GM21786 (cell line): ENCODE measurements around the gene PTPN5.
"Not testable (repeated sequence)": the region's sequence is repeated elsewhere in the genome, so short reads cannot be mapped to it uniquely, and the experiment has no call there.

Experiments used
- ATAC-seq: cut with Tn5 transposase; IDR thresholded peaks from one replicate; pipeline ENCODE4 v1.9.1; 2021; ENCODE audit not compliant: unreplicated experiment

The PTPN5 gene

DNA sequence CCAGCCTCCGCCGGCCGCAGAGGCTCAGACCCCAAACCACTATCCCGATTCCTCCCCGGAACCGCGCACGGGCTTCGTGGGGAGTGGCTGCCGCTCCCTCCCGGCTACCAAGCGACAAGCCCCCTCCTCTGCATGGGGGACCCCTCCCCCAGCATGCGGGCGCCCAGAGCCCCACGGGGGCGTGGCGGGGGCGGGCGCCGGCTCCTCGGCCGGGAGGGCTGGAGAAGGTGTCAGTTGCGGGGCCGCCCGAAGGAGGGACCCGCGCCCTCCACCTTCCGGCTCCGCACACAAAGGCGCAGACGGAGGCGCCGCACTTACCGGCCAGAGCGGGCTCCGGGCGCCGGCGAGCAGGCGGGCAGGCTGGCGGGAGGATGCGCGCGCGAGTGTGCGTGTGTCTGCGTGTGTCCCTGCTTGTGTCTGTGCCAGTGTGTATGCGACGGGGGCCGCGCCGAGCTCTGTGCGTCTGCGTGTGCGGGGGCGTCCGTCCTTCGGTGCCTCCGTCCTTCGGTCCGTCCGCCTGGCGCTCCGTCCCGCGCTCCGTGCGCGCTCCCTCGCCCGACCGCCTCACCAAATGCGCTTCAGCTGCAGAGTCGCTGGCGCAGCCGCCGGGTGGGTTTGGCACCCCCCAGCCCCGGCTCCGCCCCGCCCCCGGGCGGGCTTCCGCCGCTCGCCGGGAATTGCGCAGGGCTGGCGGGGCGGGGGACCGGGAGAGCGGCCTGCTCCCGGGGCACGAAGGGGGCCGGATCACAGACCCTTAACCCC lies at the start of gene PTPN5:
PTPN5 (minus strand) TSS at position 592 of the 762 bp plus-strand sequence. CDS start 19,840 bp downstream, outside the sequence.
- no peak for ATAC-seq

DNA sequence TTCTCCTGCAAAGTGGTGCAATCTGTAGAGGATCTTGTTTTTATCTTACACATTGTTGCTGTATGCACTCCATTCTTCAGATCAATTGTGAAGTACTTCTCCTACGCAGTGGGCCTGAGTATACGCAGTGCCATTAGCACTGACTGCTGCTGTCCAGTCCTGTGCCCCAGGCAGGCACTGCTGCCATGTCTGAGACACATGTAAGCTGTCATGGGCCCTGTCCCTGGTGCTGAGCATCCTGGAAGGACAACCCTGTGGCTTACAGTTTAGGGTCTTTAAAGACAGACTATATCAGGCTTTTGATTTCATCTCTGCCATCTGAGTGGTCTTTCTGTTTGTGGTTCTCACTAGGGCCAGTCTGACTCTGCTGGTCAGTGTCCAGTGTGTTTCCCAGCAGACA lies 44.8 kb upstream of the PTPN5 start:
- ATAC-seq = no peak

DNA sequence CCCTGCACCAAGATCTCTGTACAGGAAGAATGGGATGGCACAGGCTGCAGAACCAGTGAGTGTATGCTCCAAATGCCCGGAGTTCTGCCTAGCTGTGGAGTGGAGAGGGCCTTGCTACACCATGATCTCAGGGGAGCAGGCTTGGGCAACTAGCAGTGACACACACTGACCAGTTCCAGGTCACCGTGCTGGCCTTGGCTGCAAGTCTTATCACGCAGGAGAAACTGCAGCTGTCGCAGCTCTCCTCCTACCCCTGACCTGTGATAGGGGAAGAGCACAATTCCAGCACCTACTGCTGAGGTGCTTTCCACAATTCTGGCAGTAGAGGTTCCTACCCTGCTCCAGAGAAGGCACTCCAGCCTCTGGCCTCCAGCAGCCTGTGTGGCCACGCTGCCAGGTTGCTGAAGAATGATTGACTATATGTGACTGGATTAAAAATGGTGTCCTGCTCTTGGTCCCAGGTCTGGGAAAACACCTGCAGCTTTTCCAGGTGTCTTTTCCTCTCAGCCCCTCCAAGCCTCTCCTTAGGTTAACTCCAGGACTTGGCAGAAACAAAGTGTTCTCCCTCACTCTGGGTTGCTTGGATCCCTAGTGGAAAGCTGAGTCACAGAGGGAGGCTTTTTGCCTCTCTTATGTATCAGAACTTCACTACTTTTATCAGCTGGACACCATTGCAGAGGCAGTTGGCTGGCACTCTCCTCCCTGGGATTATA lies 43.3 kb upstream of the PTPN5 start:
- no peak for ATAC-seq

DNA sequence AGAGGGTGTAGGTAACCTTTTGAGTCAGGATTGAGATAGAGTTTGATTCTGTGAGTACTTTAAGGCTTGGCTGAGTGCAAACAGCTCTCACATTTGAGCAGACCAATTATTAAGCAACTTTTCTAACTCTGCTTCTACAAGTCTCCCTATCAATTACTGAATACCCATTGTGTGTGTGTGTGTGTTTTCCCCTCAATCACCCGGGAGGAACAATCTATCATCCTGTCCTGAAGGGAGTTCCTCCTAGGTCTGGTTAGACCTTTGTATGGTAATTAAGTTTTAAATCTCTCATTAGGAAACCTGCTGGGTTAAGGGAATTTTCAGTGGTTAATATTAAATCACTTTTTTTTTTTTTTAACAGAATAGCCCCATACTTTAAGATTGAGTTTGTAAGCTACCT lies 28.6 kb upstream of the PTPN5 start:
- not testable (repeated sequence) for ATAC-seq

DNA sequence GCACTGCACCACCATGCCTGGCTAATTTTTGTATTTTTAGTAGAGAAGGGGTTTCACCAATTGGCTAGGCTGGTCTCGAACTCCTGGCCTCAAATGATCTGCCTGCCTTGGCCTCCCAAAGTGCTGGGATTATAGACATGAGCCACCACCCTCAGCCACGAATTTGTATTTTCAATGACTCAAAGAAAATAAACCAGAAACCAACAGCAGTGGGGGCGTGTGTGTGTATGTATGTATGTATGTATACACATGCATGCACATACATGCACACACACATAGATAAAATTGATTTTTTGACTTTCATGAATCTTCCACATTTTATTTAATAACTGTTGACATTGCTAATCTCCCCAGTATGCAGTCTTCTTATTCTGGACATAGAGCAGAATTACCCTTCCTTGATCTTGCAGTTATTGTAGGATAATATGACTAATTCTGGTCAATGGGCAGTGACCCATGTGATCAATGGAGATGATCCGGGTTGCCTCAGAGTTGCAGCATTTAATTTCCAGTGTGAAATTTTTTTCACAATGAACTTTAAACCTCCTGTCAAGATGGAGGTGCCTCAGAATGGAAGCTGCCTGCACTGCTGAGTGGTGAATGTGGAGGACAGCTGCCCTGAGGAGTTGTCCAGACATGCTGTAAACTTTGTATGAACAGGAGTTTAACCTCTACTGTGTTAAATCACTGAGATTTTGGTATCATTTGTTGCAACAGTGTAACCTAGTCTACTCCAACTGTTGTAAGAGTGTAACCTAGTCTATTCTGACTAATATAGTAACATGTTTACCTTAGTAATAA lies 12.8 kb upstream of the PTPN5 start:
- ATAC-seq = no peak

DNA sequence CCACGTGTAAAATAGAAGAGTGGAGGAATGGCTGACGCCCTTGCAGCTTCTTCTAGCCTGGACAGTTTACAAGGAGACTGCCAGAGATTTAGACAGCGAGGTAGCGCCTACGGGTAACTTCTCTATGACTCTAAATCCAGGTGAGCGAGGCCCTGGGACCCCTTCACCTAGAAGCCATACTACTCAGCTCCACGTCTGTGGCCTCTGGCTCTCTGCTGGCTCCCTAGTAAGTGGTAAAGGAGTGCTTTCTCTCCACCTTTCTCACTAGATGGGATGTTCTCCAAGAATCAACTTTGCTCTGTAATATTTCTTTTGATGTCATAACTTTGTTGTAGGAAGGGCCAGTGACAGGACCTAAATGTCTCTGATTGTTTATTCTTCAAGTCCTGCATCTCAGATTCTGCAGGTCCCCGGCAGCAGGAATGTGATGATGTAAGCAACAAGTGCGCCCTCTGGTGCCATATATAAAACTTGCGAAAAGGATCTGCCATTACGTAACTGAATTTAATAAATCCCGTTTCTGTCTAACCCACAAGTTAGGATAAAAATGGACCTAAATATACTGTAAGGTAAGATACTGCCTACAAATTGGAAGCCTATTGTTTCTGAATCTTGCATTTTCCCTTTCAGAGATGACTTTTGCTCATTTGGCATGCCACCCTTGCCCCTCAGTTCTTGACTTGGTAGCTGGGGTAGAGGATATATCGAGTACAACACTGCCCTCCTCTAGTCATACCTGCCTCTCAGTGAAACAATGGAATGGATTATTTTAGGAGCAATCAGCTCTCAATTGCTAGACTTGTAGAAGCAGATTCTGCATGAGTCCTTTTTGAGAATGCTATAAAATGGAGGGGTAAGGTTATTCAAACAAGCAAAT lies 11.0 kb upstream of the PTPN5 start:
- ATAC-seq = no peak

DNA sequence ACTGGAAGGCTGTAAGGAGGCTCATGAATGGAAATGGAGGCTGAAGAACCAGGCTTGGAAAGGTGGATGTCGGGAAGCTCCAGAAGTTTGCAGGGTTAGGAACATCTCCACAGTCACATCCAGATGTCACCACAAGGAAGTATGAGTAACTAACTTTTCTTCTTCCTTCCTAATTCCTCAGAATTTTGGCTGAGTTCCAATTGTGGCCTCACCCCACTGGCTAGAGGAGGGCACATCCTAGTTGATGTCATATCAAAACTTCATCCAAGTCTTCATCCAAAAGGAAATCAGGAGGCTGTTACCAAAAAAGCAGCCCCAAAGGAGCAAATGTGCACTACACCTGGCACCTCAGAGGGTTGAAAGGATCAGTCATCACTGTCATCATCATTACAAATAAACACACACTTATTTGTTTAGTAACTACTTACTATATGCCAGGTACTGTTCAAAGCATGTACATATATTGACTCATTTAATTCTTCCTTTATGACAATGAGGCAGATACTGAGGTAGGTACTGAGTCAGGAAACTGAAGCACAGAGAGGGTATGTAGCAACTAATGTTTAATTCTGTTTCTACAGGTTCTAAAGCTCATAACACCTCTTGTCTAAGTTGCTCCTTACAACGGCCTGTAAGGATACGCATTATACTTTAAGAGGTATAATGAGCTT lies 7.3 kb upstream of the PTPN5 start:
- ATAC-seq = no peak

DNA sequence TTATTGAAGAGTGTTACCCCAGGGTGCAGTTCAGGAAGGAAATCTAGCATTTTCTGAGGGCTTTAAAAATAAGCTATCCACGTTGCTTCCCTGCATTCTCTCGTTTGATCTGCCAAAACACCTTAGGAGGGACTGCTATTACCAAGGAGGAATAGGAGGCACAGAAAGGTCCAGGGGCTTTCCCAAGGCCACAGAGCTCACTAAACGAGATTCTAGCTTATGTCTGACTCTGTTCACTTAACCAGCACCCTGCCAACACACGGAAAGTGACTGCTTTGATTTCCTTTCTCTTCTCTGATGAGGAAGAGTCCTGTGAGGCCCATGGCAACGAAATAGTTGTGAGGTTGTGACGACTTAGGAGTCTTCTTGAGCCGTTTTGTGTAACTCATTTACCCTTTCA lies 3.4 kb upstream of the PTPN5 start:
- no peak for ATAC-seq

DNA sequence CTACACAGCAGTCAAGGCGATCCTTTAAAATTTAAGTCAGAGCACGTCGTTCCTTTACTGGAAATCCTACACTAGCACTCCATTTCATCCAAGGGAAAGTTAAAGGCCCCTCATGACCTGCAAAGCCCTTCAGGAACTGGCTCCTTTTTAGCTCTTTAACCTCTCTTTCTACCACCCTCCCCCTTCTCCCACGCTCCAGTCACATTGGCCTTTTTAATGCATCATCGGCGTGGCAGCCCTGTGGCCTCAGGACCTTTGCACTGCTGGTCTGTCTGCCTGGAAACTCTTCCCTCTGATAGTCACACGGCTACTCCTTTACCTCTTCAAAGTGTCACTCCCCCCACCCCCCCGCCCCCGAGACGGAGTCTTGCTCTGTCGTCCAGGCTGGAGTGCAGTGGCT lies 1.2 kb upstream of the PTPN5 start:
- ATAC-seq = no peak

DNA sequence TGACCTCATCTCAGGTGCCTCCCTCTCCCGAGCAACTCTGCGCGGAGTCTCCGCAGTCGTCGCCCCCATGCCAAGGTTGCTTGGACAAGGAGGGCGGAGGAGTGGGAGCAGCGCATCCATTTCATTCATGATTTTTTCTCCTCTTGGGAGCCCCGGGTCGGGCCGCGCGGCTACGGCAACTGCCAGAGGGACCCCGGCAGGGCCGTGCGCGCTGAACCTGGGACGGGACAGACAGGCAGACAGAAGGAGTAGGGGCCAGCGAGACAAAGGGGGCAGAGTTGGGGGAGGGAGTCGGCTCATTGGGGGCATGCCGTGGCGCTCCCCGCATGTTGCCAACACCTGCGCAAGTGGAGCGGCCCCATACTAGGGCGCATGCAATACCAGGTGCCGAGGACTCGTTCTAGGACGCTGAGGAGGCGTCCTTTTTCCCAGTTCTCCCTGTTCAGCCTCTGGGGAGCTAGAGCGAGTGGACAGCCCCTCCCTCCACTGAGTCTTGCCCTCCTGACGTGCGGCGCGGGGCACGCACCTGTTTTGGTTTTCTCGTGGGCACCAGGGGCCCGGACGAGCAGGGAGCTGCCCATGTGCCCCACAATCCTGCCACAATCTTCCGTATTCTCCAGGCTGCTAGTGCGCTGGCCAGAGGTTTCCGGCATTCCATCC lies 501 bp upstream of the PTPN5 start:
- ATAC-seq = no peak

DNA sequence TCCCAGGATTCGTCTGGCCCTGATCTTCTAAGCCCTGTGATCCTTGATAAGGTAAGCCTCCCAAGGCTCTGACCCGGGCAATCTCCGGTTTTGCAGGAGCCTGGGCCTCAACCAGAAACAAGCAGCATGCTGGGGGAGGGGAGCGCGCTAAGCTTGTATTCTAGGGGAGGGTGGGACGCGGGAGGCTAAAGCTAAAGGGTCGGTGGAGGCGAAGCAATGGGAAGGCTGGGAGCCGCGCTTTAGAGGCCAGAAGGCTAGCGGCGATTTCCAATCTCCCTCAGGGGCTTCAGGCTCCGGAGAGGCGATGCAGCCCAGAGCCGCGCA lies 753 bp downstream of the PTPN5 start:
- no peak for ATAC-seq

DNA sequence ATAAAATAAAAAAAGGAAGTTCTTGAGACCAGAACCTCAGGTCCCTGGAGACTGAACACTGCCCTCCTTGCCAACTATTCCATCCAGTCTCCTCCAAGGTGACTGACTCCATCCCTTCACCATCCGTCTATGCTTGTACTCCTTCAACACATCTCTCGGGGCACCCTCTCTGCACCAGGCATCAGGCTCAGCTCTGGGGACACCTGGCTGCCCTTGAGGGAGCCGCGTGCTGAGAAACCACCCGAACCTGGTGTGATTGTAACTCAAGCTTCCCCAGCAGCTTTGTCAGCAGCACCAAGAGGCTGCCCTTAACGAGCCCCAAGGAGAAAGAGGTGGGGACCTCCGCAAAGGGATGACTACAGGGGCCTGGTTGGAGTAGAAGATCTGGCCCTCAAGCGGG lies 1.7 kb downstream of the PTPN5 start:
- no peak for ATAC-seq

DNA sequence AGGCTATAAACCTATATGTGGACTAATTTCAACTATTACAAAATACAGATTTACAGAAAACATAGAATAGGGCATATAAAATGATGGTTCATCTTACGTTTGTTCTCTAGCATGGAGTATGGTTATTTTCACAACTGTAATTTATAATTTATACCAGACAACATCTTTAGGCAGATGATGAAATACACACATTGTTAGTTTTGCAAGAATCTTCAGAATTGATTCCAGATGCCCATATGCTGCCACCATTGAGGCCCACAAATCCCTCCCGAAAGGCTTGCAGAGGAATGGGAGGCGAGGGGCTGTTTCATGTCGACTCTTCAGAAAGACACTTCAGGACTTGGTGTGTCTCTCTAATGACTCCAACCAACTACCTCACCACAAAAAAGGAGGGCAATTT lies 6.2 kb downstream of the PTPN5 start:
- no peak for ATAC-seq

DNA sequence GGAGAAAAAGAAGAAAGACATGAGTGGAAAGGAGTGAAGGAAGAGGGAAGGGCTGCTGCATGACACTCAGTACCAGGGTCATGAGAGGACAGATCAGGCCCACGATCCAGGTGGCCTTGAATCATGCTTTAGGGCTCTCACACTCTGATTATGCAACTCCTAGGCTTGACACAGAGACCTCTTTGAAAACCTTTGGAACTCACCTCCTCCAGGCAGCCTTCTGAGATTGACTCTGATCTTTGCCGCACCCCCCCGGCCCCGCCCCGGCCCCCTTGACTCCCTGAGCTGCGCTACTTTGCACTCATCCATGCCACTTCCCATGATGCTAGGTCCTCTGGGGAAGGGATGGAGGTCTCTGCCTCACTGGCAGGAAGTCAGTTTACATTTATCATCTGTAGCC lies 10.7 kb downstream of the PTPN5 start:
- no peak for ATAC-seq

DNA sequence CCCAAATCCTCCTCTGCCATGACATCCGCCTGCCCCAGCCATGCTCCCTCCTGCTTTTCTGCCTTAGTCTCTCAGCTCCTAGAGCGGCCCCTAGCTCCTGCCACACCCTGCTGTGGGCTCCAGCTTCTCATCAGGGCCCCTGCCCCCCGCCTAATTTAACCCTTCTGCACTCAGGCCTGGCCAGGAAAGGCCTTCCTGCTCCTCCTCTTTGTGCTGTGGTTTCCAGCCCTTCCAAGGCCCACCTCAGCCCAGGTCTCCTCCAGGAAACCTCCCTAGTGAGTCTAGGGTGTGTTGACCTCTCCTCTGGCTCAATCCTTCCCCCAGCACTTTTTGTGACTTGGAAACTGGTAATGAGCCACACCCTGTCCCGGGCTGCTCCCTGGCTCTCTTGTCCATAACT lies 11.3 kb downstream of the PTPN5 start:
- ATAC-seq = no peak

DNA sequence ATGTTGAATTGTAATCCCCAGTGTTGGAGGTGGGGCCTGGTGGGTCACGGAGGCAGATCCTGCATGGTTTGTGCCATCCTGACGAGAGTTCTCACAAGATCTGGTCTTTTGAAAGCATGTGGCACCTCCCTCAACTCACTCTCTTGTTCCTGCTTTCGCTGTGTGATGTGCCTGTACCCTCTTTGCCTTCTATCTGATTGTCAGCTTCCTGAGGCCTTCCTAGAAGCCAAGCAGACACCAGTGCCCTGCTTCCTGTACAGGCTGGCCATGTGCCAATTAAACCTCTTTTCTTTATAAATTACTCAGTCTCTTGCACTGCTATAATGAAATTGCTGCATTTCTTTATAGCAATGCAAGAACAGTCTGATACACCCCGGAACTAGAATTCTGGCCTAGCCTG lies 13.1 kb downstream of the PTPN5 start:
- no peak for ATAC-seq

DNA sequence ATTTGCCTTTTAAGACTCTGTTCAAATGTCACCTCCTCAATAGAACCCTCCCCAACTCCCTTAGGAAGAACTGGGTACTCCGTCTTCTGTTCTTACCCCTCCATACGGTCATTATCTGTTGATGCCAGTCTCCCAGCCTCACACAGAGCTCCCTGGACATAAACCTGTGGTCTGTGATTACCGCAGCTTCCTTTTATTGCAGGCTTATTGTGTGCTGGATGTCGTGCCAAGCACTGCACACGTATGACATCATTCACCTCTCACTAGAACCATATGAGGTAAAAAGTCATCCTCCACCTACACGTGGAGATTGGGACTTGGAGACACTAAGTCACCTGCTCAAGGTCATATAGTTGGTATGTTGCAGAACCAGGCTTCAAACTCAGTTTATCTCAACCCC lies 15.3 kb downstream of the PTPN5 start:
- ATAC-seq = no peak

DNA sequence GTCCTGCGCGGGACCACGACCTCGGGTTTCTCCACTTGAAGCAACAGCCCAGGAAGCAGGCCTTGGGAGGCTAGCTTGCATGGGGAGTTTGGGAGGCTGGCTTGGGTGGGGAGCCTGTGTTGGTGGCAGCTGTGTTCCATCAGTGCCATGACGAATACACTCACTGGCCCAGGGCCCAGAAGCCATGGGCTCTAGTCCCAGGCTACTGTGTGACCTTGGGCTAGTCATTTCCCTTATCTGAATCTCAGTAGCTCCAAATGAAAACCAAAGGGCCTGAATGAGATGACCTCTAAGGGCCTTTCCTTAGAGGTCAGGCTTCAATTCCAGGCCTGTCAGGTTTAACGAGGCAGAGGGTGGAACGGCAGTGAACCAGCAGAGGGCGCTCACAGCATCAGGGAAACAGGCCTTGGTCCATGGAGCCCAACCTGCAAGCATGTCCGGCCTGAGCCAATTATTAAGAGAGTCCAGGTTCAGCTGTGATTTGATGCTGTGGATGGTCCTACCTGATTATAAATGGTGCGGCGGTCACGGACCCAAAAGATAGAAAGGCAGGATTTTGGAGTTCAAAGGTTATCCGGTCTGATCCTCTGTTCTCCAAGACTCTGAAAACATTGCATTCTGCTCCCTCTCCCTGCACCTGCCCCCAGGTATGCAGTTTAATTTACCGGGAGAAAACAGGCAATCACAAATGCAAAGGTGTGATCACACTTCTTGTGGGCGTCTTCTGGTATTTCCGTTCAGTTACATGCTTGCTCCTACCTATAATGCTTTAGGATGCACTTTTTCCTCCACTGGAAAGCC lies 15.9 kb downstream of the PTPN5 start:
- ATAC-seq = peak; percentile 76

DNA sequence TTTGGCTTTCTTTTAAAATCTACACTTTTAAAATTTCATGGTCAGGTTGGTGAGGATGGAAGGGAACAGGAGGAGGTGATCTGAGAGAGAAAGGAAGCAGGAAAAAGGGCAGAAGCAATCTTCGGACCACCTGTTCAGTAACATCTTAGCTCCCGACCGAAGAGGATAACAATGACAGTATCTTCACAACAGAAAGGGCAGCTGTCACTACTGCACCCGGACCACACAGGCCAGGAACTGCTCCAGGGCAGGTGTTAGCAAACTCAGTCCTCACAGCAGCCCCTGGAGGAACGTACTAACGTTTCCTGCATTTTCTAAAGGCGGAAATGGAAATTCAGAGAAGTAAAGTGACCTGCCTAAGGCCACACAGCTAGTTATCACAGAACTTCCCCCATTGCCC lies 16.8 kb downstream of the PTPN5 start:
- ATAC-seq = no peak
